ENCODE results near the gene SATB1. TPM values are rescaled to one million over a fixed set of nuclear protein-coding genes. Genes with fewer than 3 reads are reported as not detected.
A peak's percentile ranks its signal among the peaks of the same experiment; 100 is the strongest.

Gene SATB1
- polyA plus RNA-seq, 1 experiment = 10.8 TPM

DNA sequence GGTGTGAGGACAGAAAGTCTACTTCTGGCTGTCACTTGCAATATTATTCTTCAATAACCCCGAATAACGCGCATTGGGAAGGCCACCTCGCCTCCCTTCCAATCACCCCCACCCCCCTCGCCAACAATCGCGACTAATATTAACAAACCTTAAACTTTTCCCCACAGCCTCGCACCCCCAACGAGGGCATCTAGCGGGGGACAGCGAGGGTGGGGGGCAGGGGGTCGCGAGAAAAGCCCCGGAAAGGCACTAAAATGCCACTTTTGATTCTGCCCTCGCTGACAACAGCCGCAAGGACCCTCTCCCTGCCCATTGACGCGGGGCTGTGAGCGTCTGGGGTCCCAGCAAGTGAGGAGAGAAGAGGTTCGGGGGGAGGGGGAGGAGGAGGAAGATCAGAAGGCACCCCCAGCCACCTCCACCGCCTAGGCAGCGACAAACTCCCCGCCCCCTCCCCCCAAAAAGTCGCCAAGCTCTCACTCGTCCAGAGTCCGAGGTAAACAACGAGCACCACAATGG, 868 bp downstream of the SATB1 start:
- Histone ChIP-seq H3K27me3 (ENCODE audit: control insufficient read depth, insufficient read depth, low read length) (no peaks in the 10 kb centered on the region), H3K4me3 (ENCODE audit: low read depth, low read length) (peak overlapping the region; percentile 85), H3K36me3 (ENCODE audit: control insufficient read depth, insufficient read depth, low read length) (no peaks in the 10 kb centered on the region)
- DNase-seq (ENCODE audit: low read depth) = no peak
- TF ChIP-seq, protein P1, sequence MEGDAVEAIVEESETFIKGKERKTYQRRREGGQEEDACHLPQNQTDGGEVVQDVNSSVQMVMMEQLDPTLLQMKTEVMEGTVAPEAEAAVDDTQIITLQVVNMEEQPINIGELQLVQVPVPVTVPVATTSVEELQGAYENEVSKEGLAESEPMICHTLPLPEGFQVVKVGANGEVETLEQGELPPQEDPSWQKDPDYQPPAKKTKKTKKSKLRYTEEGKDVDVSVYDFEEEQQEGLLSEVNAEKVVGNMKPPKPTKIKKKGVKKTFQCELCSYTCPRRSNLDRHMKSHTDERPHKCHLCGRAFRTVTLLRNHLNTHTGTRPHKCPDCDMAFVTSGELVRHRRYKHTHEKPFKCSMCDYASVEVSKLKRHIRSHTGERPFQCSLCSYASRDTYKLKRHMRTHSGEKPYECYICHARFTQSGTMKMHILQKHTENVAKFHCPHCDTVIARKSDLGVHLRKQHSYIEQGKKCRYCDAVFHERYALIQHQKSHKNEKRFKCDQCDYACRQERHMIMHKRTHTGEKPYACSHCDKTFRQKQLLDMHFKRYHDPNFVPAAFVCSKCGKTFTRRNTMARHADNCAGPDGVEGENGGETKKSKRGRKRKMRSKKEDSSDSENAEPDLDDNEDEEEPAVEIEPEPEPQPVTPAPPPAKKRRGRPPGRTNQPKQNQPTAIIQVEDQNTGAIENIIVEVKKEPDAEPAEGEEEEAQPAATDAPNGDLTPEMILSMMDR (IDR thresholded peaks at IDR 0.05; ENCODE audit: insufficient read depth, low read depth, low read length) = no peak
- ChIA-PET CTCF (interaction anchor here (0.6 kb wide), 1 partner anchor 292 kb away, joined by 3 read pairs; no protein-coding TSS in a partner anchor), POLR2A (no interaction called here)

DNA sequence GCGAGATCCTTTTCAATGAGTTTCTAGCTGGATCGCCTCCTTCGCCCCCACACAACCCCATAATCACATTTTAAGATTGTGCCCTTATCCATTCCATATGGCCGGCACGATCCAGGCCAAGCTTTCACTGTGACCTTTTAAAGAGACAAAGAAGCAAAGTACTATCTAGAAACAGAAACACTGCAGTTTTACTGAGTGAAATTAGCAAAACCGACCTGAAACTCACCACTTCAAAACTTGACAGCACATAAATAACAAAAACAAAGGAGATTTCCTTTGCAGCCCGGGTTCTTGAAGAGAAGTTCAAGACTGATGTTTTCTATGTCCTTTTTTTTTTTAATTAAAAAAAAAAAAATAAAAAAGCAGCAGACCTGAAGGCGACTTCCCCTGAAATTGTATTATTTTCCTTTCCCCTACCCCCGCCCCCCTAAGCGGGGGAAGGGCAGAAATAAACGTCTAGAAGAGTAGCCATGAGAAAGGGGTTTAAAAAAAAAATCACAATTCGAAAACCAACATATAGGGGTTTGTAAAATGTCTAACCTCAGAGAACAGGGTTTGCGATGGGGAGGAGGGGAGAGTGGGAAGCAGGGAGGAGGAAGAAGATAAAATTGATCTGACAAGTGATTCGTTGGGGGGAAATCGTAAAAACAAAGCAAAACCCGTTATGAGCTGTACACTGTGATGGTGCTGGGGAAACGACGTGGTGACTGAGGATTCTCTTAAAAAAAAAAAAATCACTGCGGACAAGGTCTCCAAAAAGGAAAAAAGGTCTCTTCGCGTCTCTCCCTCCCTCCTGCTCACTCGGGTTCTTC, 1.5 kb downstream of the SATB1 start:
- Histone ChIP-seq H3K36me3 (ENCODE audit: control insufficient read depth, insufficient read depth, low read length) (no peaks in the 10 kb centered on the region), H3K4me3 (ENCODE audit: low read depth, low read length) (peak overlapping the region; percentile 85), H3K27me3 (ENCODE audit: control insufficient read depth, insufficient read depth, low read length) (no peaks in the 10 kb centered on the region)
- DNase-seq (ENCODE audit: low read depth) = no peak
- CTCF ChIA-PET = no interaction called here
- TF ChIP-seq, protein P1 (IDR thresholded peaks at IDR 0.05; ENCODE audit: insufficient read depth, low read depth, low read length) = no peak
- POLR2A ChIA-PET = no interaction called here

DNA sequence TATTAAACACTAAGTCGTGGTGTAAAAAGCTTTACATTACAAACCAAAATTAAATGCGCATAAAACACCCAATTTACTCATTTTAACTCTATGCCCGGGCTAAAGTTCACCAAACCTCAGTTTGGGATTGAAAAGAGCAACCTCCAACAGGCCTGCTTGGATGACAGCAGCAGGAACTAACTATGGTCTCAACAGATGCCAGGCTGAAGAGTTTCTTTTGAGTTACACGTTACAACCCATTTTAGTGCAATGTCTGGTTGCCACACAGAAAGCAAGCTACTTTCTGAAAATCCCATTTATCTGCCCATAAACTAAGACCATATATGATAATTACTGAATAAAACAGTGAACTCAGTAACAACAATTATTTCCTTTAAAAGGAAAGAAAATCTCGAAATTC, 2.2 kb downstream of the SATB1 start:
- H3K4me3 ChIP-seq (ENCODE audit: low read depth, low read length) = peak overlapping the region; percentile 85
- CTCF ChIA-PET = no interaction called here
- DNase-seq (ENCODE audit: low read depth) = no peak

DNA sequence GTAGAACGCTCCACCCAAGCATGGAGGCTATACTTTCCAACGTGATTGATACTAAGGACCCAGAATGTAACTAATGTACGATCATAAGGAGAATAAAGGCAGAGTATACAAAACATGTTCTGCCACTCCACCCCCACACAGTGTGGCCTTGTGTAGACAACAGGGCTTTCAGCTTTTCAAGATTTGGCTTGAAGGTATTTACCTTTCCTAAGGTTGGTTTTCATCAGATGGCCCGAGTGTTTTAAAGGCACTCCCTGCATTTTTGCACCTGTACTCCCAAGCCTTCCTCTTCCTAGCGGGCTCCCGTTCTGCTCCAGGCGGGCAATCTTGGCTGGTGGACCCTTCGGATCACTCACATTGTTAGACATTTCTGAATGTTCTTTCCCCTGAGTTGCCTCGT, 4.6 kb downstream of the SATB1 start:
- ChIA-PET CTCF (no interaction called here), POLR2A (no interaction called here)
- TF ChIP-seq, protein P1 (IDR thresholded peaks at IDR 0.05; ENCODE audit: insufficient read depth, low read depth, low read length) = no peak
- Histone ChIP-seq H3K4me3 (ENCODE audit: low read depth, low read length) (no peak overlapping the region), H3K27me3 (ENCODE audit: control insufficient read depth, insufficient read depth, low read length) (no peaks in the 10 kb centered on the region), H3K36me3 (ENCODE audit: control insufficient read depth, insufficient read depth, low read length) (peaks cover 1% of the 10 kb centered on the region; the same call in 1 of the 2 replicates)
- no peak for DNase-seq (ENCODE audit: low read depth)

More for the DNA sequence above, 2.2 kb downstream of the SATB1 start:
- Histone ChIP-seq H3K27me3 (ENCODE audit: control insufficient read depth, insufficient read depth, low read length) (no peaks in the 10 kb centered on the region), H3K36me3 (ENCODE audit: control insufficient read depth, insufficient read depth, low read length) (peaks cover 1% of the 10 kb centered on the region; the same call in 1 of the 2 replicates)
- POLR2A ChIA-PET = no interaction called here
- TF ChIP-seq, protein P1 (IDR thresholded peaks at IDR 0.05; ENCODE audit: insufficient read depth, low read depth, low read length) = no peak

DNA sequence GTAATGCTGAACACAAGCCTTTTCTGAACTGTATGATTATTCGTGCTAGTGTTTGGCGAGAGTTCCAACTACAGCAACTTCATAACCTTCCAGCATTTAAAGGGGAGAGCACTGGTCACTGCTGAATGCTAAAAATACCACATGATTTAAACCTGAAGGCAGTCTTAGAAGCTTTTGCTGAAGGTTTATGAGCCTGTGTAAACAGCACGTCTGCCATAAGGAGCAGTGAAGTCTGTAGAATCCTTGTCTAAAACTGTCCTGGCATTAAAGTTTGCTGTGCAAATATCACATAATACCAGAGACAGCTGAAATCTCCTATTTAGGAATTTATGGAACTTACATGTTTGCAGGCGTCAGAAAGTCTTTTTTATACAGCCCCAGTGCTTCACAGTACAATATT, 5.9 kb downstream of the SATB1 start:
- ChIA-PET POLR2A (no interaction called here), CTCF (no interaction called here)
- TF ChIP-seq, protein P1 (IDR thresholded peaks at IDR 0.05; ENCODE audit: insufficient read depth, low read depth, low read length) = no peak

More for the DNA sequence above, 5.9 kb downstream of the SATB1 start:
- DNase-seq (ENCODE audit: low read depth) = no peak
- H3K36me3 ChIP-seq (ENCODE audit: control insufficient read depth, insufficient read depth, low read length) = peaks cover 1% of the 10 kb centered on the region; the same call in 1 of the 2 replicates
- H3K27me3 ChIP-seq (ENCODE audit: control insufficient read depth, insufficient read depth, low read length) = no peaks in the 10 kb centered on the region
- H3K4me3 ChIP-seq (ENCODE audit: low read depth, low read length) = no peak overlapping the region
